CD4-positive, alpha-beta T cell (primary cell): ENCODE measurements around the gene JAZF1. TPM values are rescaled to one million over a fixed set of nuclear protein-coding genes. Genes with fewer than 3 reads are reported as not detected.

Experiments used
- ATAC-seq: fragments of 200-7000 bp; cut with Tn5 transposase; one replicate; pipeline ENCODE4 v1.10.0; 2022; ENCODE audit warnings: mild to moderate bottlenecking; ENCODE audit not compliant: poor library complexity
- CTCF ChIA-PET: fragments of 350-600 bp; sonication (Branson Sonifier 250); formaldehyde crosslinking; loops from one replicate; lab custom pipeline; 2021; ENCODE audit warnings: antibody characterized with exemption, inconsistent platforms; lab: Charles Lee
- POLR2A ChIA-PET: fragments of 350-600 bp; sonication (Branson Sonifier 250); formaldehyde crosslinking; loops from one replicate; lab custom pipeline; 2021; ENCODE audit warnings: antibody characterized with exemption, inconsistent platforms; lab: Charles Lee
- DNase-seq, 14 experiments: peaks; one replicate each; pipeline ENCODE4 v3.0.0-alpha.2; 2013 to 2020; ENCODE audit warnings: mixed read lengths in 2 of 14
- H3K27ac ChIP-seq, 2 donors: one replicate each; pipeline versions ENCODE4 v1.5.1 to v1.7.0; 2013; ENCODE audit warnings: low read length in 2 of 2, low read depth in 1 of 2, mild to moderate bottlenecking in 1 of 2
- H3K27me3 ChIP-seq, 2 experiments: 1 replicate in 1 of 2; 2 replicates in 1 of 2; pipeline versions ENCODE4 v1.6.1 to v1.7.0; 2013; ENCODE audit warnings: low read length in 2 of 2, control low read depth in 1 of 2, mild to moderate bottlenecking in 1 of 2, moderate library complexity in 1 of 2; ENCODE audit not compliant: insufficient read depth in 2 of 2, control insufficient read depth in 1 of 2
- H3K36me3 ChIP-seq: one replicate; pipeline ENCODE4 v1.6.1; 2013; ENCODE audit warnings: low read length, control low read depth; ENCODE audit not compliant: insufficient read depth
- H3K4me1 ChIP-seq: one replicate; pipeline ENCODE4 v1.6.1; 2013; ENCODE audit warnings: low read length, control low read depth; ENCODE audit not compliant: insufficient read depth
- H3K4me3 ChIP-seq: one replicate; pipeline ENCODE4 v1.5.1; 2013; ENCODE audit warnings: mild to moderate bottlenecking, low read length, moderate library complexity
- H3K9me3 ChIP-seq, 2 experiments: 1 replicate in 1 of 2; 2 replicates in 1 of 2; pipeline versions ENCODE4 v1.6.1 to v1.7.0; 2013; ENCODE audit warnings: low read length in 2 of 2, mild to moderate bottlenecking in 2 of 2, control low read depth in 1 of 2, moderate library complexity in 1 of 2; ENCODE audit not compliant: control insufficient read depth in 1 of 2, insufficient read depth in 1 of 2
- H3K27ac Mint-ChIP-seq: one replicate; pipeline ENCODE4 v1.8.0; 2020; ENCODE audit warnings: mixed read lengths
- H3K27me3 Mint-ChIP-seq: one replicate; pipeline ENCODE4 v1.8.0; 2021; ENCODE audit warnings: mixed read lengths
- H3K36me3 Mint-ChIP-seq: one replicate; pipeline ENCODE4 v1.8.0; 2021; ENCODE audit warnings: low read depth, mixed read lengths
- H3K4me1 Mint-ChIP-seq: one replicate; pipeline ENCODE4 v1.8.0; 2021; ENCODE audit warnings: low read depth, mixed read lengths
- H3K4me3 Mint-ChIP-seq: one replicate; pipeline ENCODE4 v1.8.0; 2020; ENCODE audit warnings: mild to moderate bottlenecking, mixed read lengths
- H3K9me3 Mint-ChIP-seq: one replicate; pipeline ENCODE4 v1.8.0; 2020; ENCODE audit warnings: mixed read lengths
- intact Hi-C, 2 experiments: fragments of 100-400 bp; cut with DNase I in 1 of 2; cut with micrococcal nuclease in 1 of 2; formaldehyde crosslinking; loops; one replicate each; pipeline versions ENCODE4 v1.15.1 to v1.9.0; 2023 to 2025; cut with DNase I, micrococcal nuclease
- total RNA-seq, 174 experiments: library from RNA in 2 of 174; stranded (reverse) in 2 of 174; gene quantifications; one replicate each; pipeline ENCODE4 v1.2.3 and lab custom pipeline; 2021 to 2026
- TF ChIP-seq, protein P1 (sequence below): fragments of 200-600 bp; IDR thresholded peaks from one replicate; pipeline ENCODE4 v1.8.0; 2022; ENCODE audit warnings: antibody characterized with exemption, mild to moderate bottlenecking

Gene JAZF1
- total RNA-seq, 2 experiments from 2014 or later, result 9.9 to 11.1 TPM

DNA sequence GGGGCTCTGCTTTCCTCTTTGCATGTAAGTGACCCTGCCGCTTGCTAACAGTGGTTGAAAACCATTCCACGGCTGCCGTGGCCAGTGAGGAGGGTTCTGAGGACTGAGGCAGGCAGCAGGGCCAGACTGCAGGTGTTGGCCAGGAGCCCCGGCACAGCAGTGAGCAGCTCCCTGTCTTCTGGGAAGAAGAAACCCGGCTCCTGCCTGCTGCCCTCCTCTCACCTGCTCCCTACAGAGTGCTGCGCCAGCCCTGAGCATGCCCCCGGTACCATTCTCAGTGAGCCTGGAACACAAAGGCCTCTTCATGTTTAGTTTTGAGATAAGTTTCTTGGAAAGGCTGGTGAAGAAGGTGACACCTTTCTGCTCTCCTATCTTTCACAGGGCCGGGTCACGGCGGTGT lies 240.7 kb downstream of the JAZF1 start:
- TF ChIP-seq, protein P1, sequence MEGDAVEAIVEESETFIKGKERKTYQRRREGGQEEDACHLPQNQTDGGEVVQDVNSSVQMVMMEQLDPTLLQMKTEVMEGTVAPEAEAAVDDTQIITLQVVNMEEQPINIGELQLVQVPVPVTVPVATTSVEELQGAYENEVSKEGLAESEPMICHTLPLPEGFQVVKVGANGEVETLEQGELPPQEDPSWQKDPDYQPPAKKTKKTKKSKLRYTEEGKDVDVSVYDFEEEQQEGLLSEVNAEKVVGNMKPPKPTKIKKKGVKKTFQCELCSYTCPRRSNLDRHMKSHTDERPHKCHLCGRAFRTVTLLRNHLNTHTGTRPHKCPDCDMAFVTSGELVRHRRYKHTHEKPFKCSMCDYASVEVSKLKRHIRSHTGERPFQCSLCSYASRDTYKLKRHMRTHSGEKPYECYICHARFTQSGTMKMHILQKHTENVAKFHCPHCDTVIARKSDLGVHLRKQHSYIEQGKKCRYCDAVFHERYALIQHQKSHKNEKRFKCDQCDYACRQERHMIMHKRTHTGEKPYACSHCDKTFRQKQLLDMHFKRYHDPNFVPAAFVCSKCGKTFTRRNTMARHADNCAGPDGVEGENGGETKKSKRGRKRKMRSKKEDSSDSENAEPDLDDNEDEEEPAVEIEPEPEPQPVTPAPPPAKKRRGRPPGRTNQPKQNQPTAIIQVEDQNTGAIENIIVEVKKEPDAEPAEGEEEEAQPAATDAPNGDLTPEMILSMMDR, result no peak
- no peak overlapping the region for H3K27ac Mint-ChIP-seq
- DNase-seq (no peak), ATAC-seq (no peak)
- no peaks in the 10 kb centered on the region for H3K4me1 Mint-ChIP-seq
- Histone ChIP-seq H3K36me3 (no peaks in the 10 kb centered on the region), H3K4me1 (no peaks in the 10 kb centered on the region), H3K4me3 (no peak overlapping the region), H3K27me3 (no peaks in the 10 kb centered on the region), H3K9me3 (peaks cover 0 to 8% of the 10 kb centered on the region in 2 experiments), H3K27ac (no peak overlapping the region)
- H3K36me3 Mint-ChIP-seq, result no peaks in the 10 kb centered on the region
- no peaks in the 10 kb centered on the region for H3K9me3 Mint-ChIP-seq
- CTCF ChIA-PET, result no interaction called here
- intact Hi-C loops, result no loop called here
- POLR2A ChIA-PET, result no interaction called here
- no peaks in the 10 kb centered on the region for H3K27me3 Mint-ChIP-seq
- no peak overlapping the region for H3K4me3 Mint-ChIP-seq

DNA sequence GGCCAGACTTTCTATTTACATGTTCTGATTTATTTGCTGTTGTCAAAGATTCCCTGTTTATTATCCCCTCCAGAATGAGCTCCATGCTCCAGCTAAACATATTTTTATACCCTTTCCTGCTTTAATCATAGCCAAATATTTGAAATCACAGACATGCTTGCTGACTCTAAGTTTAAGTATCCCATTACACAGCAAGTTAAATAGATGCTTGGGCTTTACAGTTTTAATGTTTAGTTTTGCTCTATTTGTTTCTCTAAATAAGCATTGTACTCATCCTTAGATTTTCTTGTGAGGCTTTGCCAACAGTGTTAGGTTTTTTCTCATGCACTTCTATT lies 243.9 kb downstream of the JAZF1 start:
- no peaks in the 10 kb centered on the region for H3K4me1 ChIP-seq
- Mint-ChIP-seq H3K27me3 (no peaks in the 10 kb centered on the region), H3K9me3 (no peaks in the 10 kb centered on the region), H3K4me1 (peaks cover 4% of the 10 kb centered on the region), H3K4me3 (no peak overlapping the region), H3K36me3 (no peaks in the 10 kb centered on the region), H3K27ac (no peak overlapping the region)
- no peaks in the 10 kb centered on the region for H3K27me3 ChIP-seq
- ATAC-seq, result no peak
- ChIA-PET CTCF (no interaction called here), POLR2A (interaction anchor here (1.0 kb wide), 1 partner anchor 15 kb away, joined by 3 read pairs; no protein-coding TSS in a partner anchor)
- H3K36me3 ChIP-seq, result no peaks in the 10 kb centered on the region
- no peak for DNase-seq
- H3K4me3 ChIP-seq, result no peak overlapping the region
- peaks cover 0 to 8% of the 10 kb centered on the region in 2 experiments for H3K9me3 ChIP-seq
- no peak overlapping the region for H3K27ac ChIP-seq
- intact Hi-C loops, result no loop called here
- TF ChIP-seq, protein P1, result no peak

DNA sequence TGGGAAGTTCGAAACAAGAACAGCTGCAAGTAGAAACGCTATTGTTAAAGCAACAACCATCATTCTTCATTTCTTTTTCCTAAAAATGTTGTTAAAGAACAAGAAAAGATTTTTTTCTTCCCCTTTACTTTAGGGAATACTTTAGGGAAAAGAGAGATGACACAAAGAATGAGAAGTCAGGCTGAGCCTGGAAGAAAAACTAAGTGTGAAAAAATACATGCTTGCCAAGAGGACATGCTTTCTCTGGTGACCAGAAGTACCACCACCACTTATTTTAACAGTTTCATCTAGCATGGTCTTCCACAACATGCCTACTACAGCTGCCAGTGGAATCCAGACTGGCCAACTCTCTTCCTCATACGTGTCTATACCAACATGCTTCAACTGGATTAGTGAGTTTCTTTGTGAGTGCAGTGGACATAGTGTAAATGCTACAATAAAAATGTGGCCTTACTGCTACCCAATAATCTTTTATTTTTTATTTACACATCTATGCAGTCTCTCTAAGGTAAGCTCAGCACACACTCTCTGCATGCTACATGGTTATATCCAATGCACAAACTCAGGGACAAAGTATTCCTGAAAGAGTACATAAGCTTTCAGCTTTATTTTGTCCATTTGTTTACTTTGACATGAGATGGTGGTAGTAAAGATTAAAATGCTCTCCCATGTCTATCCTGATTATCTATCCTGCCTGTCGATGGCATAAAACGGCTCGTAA lies 244.4 kb downstream of the JAZF1 start:
- Mint-ChIP-seq H3K4me1 (peaks cover 4% of the 10 kb centered on the region), H3K4me3 (no peak overlapping the region), H3K36me3 (no peaks in the 10 kb centered on the region), H3K27me3 (no peaks in the 10 kb centered on the region), H3K9me3 (no peaks in the 10 kb centered on the region), H3K27ac (no peak overlapping the region)
- H3K4me3 ChIP-seq, result no peak overlapping the region
- no peaks in the 10 kb centered on the region for H3K27me3 ChIP-seq
- ChIA-PET CTCF (interaction anchor here (1.2 kb wide), 1 partner anchor 11 kb away, joined by 3 read pairs; no protein-coding TSS in a partner anchor), POLR2A (interaction anchor here (1.0 kb wide), 1 partner anchor 16 kb away, joined by 3 read pairs; no protein-coding TSS in a partner anchor)
- TF ChIP-seq, protein P1, result no peak
- no peaks in the 10 kb centered on the region for H3K4me1 ChIP-seq
- no peak overlapping the region for H3K27ac ChIP-seq
- intact Hi-C loops, result no loop called here
- peaks cover 0 to 8% of the 10 kb centered on the region in 2 experiments for H3K9me3 ChIP-seq
- no peak for ATAC-seq
- DNase-seq, result no peak
- H3K36me3 ChIP-seq, result no peaks in the 10 kb centered on the region
